ENCODE data around the gene RFX6.

DNA sequence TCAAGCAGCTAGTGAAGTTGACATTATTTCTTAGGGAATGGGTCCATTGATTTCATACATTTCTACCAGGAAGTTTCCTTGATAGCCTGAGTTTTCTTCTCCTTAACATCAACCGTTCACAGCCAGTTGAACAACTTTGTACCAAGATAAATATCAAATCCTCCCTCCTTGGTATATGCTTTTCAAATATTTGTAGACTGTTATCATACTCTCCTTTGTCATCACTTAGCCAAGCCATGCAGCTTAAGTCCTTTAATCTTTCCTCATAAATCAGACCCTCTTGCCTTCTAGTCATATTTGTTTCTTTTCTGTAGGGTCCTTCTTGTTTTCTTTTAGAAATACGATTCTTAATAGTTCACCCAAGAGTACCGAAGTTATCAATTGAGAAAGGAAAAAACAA is 25.6 kb downstream of the RFX6 start:
- TF ChIP-seq, protein P1, sequence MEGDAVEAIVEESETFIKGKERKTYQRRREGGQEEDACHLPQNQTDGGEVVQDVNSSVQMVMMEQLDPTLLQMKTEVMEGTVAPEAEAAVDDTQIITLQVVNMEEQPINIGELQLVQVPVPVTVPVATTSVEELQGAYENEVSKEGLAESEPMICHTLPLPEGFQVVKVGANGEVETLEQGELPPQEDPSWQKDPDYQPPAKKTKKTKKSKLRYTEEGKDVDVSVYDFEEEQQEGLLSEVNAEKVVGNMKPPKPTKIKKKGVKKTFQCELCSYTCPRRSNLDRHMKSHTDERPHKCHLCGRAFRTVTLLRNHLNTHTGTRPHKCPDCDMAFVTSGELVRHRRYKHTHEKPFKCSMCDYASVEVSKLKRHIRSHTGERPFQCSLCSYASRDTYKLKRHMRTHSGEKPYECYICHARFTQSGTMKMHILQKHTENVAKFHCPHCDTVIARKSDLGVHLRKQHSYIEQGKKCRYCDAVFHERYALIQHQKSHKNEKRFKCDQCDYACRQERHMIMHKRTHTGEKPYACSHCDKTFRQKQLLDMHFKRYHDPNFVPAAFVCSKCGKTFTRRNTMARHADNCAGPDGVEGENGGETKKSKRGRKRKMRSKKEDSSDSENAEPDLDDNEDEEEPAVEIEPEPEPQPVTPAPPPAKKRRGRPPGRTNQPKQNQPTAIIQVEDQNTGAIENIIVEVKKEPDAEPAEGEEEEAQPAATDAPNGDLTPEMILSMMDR (IDR thresholded peaks at IDR 0.05), result no peak
- TF ChIP-seq EZH2 (IDR thresholded peaks at IDR 0.05; ENCODE audit: borderline replicate concordance, insufficient read depth, low read depth, low read length, poor library complexity, severe bottlenecking), result no peak

Measured in B cell (primary cell).